Fibroblast of peridontal ligament (primary cell): Measurements from ENCODE around the gene TCP1.
"Not testable (repeated sequence)": the region's sequence is repeated elsewhere in the genome, so short reads cannot be mapped to it uniquely, and the experiment has no call there.

Experiments
- DNase-seq: peaks from one replicate; pipeline ENCODE4 v3.0.0-alpha.2; 2010; ENCODE audit errors: extremely low read depth

TCP1 gene

GRCh38 chr6:159817951-159818739 is 28.7 kb upstream of the TCP1 start:
- no peak for DNase-seq

GRCh38 chr6:159816775-159817174 is 27.4 kb upstream of the TCP1 start:
- DNase-seq = not testable (repeated sequence)

DNA sequence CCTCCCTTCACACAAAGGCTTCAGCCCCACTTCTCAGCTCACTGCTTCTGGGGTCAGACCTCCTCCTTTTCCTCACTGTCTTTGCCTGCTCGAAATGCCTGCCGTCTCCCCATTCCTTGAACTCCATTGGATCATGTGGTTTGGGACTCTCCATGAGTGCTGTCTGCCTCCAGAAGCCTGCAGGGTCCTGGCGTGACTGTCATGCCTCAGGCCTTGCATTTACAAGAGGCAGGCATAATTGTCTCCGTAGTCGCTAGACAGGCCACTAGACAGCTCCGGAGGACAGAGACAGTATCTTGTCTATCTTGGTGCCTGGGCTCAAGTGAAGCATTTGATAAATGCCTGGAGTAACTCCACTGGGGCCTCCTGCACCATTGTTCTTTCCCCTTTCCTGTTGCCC is 26.0 kb upstream of the TCP1 start:
- DNase-seq = no peak

DNA sequence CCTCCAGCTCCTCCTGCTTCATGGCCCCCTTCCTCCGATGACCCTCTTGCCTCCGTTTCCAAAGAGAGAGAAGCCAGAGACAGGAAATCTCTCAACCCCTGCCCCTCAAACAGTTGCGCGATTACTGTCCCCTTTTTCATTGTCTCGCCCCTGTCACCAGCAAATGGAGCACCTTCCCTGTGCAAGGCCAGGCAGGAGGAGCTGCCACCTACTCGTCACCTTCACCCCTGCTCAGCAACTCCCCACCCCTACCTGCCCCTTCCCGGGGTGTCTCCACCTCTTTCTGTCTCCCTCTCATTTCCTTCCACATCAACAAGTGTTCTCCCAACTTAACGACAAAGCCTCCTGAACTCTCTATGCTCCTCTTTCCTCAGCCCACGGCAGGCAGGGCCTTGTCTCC is 24.4 kb upstream of the TCP1 start:
- no peak for DNase-seq

- DNase-seq = no peak
Observed at GRCh38 chr6:159809149-159809548, 19.7 kb upstream of the TCP1 start.

DNA sequence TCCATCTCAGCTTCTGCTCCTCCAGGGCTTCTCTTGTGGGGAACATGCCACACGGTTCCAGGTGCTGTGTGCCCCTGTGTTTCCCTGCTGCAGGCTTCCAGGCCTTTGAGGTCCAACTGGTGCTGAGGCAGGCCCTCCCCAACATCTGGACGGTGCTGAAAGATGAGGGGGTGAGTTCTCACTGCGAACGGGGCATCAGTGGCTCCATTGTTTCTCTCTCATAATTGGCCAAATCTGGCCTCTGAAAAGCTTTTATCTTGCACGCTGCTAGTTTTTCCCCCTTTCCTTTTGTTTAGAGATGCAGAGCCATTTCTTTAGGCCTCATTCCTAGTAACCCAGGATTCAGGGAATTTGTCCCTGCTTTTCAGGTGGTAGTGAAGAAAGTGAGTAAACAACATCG is 19.2 kb upstream of the TCP1 start:
- no peak for DNase-seq

GRCh38 chr6:159807150-159807858 is 17.9 kb upstream of the TCP1 start:
- DNase-seq = no peak

DNA sequence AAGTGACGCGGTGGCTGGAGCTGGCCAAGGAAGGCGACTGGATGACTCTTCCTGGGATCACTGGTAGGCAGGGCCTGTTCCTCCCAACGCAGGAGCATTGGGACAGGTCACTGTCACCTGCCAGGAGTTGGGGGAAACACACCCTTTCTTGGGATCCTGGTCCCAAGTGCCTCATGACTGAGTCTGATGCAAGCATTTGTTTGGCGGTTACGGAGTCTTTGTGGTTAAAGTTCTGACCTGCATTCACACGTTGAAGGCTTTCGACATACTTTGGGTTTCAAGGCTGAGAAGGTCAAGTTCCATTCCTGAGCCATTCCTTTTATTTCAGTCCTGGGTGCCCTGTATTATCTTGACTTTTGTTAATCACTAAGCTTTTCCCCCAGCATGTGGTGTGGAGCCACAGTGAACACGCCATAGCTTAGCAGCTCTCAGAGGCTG is 16.6 kb upstream of the TCP1 start:
- no peak for DNase-seq

DNA sequence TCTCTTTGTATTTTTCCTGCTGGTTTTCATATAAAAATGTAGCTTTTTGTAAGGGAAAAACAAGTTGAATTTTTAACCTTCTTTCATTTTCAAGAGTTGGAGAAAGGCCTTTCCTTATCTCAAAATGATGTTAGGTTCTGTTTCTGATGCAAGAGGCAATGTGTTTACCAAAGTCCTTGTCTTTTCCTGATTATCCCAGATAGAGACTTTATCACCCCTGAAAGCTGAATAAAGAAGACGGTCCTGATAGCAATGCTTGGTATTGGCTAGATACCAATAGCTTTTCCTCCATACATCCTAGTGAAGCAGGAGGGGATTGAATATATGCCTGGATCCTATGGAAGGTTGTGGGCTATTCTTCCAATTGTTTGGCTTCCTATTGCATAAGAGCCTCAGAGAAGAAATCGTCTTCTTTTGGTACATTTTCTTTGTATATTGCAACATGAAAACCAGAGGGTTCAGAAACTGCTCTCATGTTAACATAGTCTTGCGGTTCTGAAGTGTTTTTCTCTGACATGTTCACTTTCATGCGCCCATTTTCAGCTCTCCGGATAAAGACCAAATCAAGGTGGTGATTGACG is 16.1 kb upstream of the TCP1 start:
- no peak for DNase-seq

DNA sequence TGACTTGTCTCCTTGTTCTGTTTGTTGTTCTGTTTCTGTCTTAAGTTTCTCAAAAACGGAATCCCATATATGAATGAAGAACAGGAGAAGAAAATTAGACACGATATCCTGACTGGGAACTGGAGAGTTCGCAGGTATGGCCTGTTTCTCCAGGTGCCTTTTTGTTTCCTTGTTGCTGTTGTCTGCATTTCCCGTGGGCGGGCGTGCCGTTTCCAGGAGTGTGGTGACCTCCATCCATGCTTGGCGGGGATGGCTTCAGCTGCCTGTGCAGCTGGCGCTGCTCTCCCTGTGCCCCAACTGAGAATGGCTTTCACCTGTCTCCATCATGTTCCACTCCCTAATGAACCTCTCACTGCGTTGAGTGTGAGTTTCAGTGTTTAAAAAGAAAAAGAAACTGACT is 15.1 kb upstream of the TCP1 start:
- DNase-seq = no peak

- DNase-seq = no peak
Observed at GRCh38 chr6:159801935-159802334, 12.5 kb upstream of the TCP1 start.

DNA sequence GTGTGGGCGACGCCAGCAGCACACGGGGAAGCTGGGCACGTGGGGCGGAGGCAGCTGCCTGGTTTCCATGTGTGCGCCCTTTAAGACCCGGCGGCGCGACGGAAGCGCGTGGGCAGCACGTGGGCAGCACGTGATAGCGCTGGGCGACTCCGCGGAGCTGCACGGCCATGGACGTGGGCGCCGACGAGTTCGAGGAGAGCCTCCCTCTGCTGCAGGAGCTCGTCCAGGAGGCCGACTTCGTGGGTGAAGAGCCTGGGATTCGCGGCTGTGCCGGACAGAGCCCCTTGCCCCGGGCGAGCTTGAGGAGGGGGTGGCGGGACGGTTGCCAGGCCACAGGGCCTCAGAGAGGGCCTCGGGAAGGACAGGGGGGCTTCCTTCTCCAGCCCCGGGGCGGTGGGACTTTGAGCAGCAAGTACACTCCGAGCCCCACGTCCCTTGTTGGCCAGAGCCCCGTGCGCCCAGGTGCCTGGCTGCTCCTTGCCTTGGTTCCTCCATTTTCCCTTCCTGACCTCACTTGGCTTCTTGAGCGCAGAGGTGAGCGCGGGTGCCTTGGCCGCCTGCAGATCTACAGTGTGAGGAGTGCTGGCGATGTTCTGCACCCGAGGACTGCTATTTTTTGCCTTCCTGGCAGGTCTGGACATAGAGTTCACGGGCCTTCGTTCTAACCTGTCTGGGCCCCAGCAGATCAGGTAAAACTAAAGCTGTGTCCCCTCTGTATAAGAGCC is 10.9 kb upstream of the TCP1 start, which contains the start of gene PNLDC1:
PNLDC1 (plus strand) TSS at position 136 of the 725 bp plus-strand sequence; CDS start at position 168, 32 bp downstream.
- peak; percentile 34 for DNase-seq

DNA sequence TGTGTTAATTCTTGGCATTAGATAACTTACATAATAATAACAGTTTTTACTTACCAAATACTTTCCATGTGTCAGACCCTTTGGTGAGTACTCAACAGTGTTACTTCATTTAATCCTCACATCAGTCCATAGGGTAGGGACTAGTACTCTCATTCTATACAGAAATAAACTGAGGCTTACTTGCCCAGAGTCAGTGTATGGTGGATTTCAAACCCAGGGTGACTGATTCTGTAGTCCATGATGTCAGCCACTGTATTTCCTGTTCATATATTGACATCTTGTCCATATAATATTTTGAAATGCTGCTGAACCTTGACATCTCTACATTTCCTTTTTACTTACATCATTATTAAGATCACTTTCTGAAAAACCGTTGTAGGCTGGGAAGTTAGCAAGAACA is 8.2 kb upstream of the TCP1 start:
- DNase-seq = no peak

DNA sequence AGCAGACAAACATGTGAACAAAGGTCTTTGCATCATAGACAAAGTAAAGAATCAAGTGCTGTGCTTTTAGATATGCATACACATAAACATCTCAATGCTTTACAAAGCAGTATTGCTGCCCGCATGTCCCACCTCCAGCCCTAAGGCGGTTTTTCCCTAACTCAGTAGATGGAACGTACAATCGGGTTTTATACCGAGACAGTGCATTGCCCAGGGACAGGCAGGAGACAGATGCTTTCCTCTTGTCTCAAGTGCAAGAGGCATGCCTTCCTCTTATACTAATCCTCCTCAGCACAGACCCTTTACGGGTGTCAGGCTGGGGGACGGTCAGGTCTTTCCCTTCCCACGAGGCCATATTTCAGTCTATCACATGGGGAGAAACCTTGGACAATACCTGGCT is 5.6 kb upstream of the TCP1 start:
- not testable (repeated sequence) for DNase-seq

DNA sequence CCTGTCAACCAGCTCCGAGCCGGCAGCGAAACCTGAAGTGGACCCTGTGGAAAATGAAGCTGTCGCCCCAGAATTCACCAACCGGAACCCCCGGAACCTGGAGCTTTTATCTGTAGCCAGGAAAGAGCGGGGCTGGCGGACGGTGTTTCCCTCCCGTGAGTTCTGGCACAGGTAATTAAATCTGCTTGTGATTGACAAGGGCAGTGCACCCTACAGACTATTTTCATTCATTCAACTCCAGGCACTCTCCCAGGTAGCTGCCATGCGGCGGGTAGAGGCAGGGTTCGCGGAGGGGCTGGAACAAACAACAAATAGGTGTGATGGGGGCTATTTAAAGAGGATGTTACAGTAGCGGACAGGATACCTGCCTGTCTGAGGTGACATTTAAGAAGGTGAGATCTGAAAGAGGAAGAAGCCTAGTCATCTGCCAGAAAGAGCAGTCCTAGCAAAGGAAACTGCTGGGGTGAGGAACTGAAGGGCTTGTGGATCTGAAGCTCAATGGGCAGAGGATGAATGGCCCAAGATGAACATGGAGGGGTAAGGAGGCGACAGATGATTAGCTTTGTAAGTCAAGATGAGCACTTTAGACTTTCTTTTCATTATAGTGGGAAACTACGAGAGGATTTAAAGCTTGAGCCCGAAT is 1.7 kb upstream of the TCP1 start:
- DNase-seq = no peak

- DNase-seq = peak; percentile 96
Observed at GRCh38 chr6:159790149-159790955, 950 bp upstream of the TCP1 start, which contains the start of gene MRPL18. Gene MRPL18, plus strand, starts transcription at chr6:159790467. Its CDS starts 121 bp downstream, at chr6:159790588.

DNA sequence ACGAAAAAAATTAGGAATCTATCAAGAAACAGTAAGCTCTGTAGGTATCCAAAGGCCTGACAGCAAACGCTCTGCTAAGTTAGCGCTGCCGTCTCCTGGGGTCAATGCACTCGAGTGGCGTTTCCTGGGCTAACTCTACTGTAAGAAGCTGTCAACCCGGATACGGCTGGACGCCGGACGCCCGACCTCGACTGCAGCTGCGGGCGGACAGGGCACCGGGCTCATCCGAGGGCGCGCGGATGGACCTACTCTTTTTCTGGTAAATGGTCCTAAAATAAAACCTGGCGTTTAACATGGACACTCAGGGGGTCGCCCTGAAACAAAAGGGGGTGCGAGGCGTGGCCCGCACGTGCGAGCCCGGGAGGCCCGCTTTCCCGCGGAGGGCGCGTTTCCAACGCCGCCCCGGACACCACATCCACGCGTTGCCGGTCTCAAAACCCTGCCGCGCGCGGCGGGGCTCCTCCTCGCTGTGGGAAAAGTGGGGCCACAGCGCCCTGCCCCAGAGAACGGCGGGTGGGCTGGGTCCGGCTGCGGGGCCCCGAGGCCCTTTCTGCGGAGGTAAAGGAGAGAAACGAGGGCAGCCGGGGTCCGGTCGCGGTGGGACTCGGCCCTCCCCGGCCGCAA is 537 bp downstream of the TCP1 start:
- peak; percentile 24 for DNase-seq

DNA sequence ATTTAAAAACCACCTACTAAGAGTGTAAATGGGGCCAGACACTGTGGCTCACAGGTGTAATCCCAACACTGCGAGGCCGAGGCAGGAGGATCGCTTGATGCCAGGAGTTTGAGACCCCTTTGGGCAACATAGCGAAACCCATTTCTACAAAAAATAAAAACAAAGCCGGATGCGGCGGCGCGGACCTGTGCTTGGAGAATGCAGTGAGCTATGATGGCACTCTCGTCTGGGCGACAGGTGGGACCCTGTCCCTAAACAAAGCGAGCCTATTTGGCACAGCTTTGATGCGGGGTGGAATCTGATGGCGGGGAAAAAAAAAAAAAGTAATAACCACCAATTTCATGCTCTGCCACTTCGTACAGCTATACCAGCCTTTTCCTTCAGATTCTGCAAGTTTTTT is 1.1 kb downstream of the TCP1 start:
- no peak for DNase-seq

GRCh38 chr6:159778542-159779103 is 10.8 kb downstream of the TCP1 start:
- DNase-seq = no peak

DNA sequence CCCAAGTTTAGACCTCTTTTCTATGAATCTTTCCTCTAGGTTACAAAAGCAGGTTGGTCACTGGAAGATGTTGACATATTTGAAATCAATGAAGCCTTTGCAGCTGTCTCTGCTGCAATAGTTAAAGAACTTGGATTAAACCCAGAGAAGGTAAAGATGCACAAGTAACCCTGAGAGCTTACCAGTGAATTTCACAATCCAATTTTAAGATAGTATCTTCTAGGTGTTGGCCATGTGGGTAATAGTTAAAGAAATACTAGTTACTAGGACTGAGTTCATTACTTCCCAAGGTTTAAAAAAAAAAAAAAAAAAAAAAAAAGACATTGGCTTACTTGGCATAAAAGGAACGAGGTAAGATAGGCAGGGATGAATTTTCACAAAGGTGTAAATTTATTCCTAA is 11.3 kb downstream of the TCP1 start:
- no peak for DNase-seq
